ENCODE results near the gene MAU2.

MAU2 gene

GRCh38 chr19:19304186-19304965 is 16.3 kb upstream of the MAU2 start:
- H3K4me1 ChIP-seq (ENCODE audit: insufficient read depth, low read length, severe bottlenecking), result no peaks in the 10 kb centered on the region
- H3K9me2 ChIP-seq (ENCODE audit: low read depth, low read length), result no peaks in the 10 kb centered on the region
- H2AFZ ChIP-seq (ENCODE audit: low read length), result no peak overlapping the region
- no peaks in the 10 kb centered on the region for H3K9me3 ChIP-seq (ENCODE audit: low read length)
- no peak overlapping the region for H3K9ac ChIP-seq (ENCODE audit: low read length)
- no peaks in the 10 kb centered on the region for H4K20me1 ChIP-seq (ENCODE audit: insufficient read depth, low read length)
- H3K27ac ChIP-seq (ENCODE audit: low read depth, low read length, poor library complexity, severe bottlenecking), result no peak overlapping the region
- no peaks in the 10 kb centered on the region for H3K79me2 ChIP-seq (ENCODE audit: insufficient read depth, low read length)
- no peak for TF ChIP-seq EZH2 (IDR thresholded peaks at IDR 0.05; ENCODE audit: borderline replicate concordance, low read length)
- TF ChIP-seq, protein P1, sequence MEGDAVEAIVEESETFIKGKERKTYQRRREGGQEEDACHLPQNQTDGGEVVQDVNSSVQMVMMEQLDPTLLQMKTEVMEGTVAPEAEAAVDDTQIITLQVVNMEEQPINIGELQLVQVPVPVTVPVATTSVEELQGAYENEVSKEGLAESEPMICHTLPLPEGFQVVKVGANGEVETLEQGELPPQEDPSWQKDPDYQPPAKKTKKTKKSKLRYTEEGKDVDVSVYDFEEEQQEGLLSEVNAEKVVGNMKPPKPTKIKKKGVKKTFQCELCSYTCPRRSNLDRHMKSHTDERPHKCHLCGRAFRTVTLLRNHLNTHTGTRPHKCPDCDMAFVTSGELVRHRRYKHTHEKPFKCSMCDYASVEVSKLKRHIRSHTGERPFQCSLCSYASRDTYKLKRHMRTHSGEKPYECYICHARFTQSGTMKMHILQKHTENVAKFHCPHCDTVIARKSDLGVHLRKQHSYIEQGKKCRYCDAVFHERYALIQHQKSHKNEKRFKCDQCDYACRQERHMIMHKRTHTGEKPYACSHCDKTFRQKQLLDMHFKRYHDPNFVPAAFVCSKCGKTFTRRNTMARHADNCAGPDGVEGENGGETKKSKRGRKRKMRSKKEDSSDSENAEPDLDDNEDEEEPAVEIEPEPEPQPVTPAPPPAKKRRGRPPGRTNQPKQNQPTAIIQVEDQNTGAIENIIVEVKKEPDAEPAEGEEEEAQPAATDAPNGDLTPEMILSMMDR (IDR thresholded peaks at IDR 0.05; ENCODE audit: low read length), result no peak
- H3F3A ChIP-seq (ENCODE audit: insufficient read depth, low read length), result no peaks in the 10 kb centered on the region
- no peak overlapping the region for H3K4me2 ChIP-seq (ENCODE audit: low read length)
- H3K36me3 ChIP-seq (ENCODE audit: insufficient read depth, low read length), result peaks cover 77% of the 10 kb centered on the region
- no peak overlapping the region for H3K4me3 ChIP-seq (ENCODE audit: low read depth, low read length, poor library complexity, severe bottlenecking)
- no peaks in the 10 kb centered on the region for H3K27me3 ChIP-seq (ENCODE audit: insufficient read depth, low read length)

DNA sequence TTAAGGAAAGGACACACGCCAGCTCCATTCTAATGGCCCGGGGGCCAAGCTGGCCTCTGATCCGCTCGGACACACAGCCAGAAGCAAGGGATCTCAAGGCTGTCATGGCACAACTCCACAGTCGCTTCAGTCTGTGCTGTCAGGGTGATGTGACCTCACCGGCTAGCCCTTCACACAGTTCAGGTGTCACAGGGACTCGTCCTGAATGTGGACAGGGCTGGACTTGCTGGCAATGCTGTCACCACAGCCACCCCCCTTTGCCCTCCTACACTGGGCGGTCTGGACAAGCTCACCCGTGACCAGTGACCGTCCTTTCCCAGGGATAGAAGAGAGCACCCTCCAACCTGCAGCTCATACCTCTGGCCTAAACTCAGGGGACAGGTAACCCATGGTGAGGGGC is 15.6 kb upstream of the MAU2 start:
- Histone ChIP-seq H3K9me3 (ENCODE audit: low read length) (no peaks in the 10 kb centered on the region), H3K4me2 (ENCODE audit: low read length) (no peak overlapping the region), H3K9me2 (ENCODE audit: low read depth, low read length) (no peaks in the 10 kb centered on the region), H3K9ac (ENCODE audit: low read length) (no peak overlapping the region), H3K79me2 (ENCODE audit: insufficient read depth, low read length) (no peaks in the 10 kb centered on the region), H3K4me3 (ENCODE audit: low read depth, low read length, poor library complexity, severe bottlenecking) (no peak overlapping the region), H3K4me1 (ENCODE audit: insufficient read depth, low read length, severe bottlenecking) (no peaks in the 10 kb centered on the region), H3K27me3 (ENCODE audit: insufficient read depth, low read length) (no peaks in the 10 kb centered on the region), H2AFZ (ENCODE audit: low read length) (no peak overlapping the region), H3K27ac (ENCODE audit: low read depth, low read length, poor library complexity, severe bottlenecking) (no peak overlapping the region), H3K36me3 (ENCODE audit: insufficient read depth, low read length) (peaks cover 81% of the 10 kb centered on the region), H4K20me1 (ENCODE audit: insufficient read depth, low read length) (no peaks in the 10 kb centered on the region), H3F3A (ENCODE audit: insufficient read depth, low read length) (no peaks in the 10 kb centered on the region)
- no peak for TF ChIP-seq EZH2 (IDR thresholded peaks at IDR 0.05; ENCODE audit: borderline replicate concordance, low read length)
- TF ChIP-seq, protein P1 (IDR thresholded peaks at IDR 0.05; ENCODE audit: low read length), result no peak

DNA sequence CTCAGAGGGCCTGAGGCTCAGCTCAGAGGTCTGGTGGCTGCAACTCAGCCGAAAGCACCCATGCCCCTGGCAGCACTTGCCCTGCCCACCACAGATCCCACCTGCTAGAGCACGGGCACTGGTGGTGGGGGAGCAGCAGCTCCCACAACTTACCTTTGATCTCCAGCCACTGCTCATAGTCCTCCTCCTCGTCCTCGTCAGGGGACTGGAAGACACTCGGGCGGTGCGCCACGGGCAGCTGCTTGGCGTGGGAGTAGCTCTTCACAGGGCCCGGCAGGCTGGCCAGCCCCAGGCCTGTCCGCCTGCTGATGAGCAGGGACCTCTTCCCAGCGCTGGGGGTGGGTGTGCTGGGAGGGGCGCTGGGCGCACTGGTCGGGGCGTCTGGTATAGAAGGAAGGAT is 14.9 kb upstream of the MAU2 start:
- H4K20me1 ChIP-seq (ENCODE audit: insufficient read depth, low read length), result no peaks in the 10 kb centered on the region
- no peaks in the 10 kb centered on the region for H3F3A ChIP-seq (ENCODE audit: insufficient read depth, low read length)
- no peaks in the 10 kb centered on the region for H3K4me1 ChIP-seq (ENCODE audit: insufficient read depth, low read length, severe bottlenecking)
- H3K36me3 ChIP-seq (ENCODE audit: insufficient read depth, low read length), result peaks cover 87% of the 10 kb centered on the region
- no peaks in the 10 kb centered on the region for H3K27me3 ChIP-seq (ENCODE audit: insufficient read depth, low read length)
- no peaks in the 10 kb centered on the region for H3K9me2 ChIP-seq (ENCODE audit: low read depth, low read length)
- TF ChIP-seq, protein P1 (IDR thresholded peaks at IDR 0.05; ENCODE audit: low read length), result no peak
- no peak for TF ChIP-seq EZH2 (IDR thresholded peaks at IDR 0.05; ENCODE audit: borderline replicate concordance, low read length)
- no peak overlapping the region for H3K4me3 ChIP-seq (ENCODE audit: low read depth, low read length, poor library complexity, severe bottlenecking)
- no peak overlapping the region for H3K9ac ChIP-seq (ENCODE audit: low read length)
- H3K79me2 ChIP-seq (ENCODE audit: insufficient read depth, low read length), result no peaks in the 10 kb centered on the region
- H2AFZ ChIP-seq (ENCODE audit: low read length), result no peak overlapping the region
- no peak overlapping the region for H3K4me2 ChIP-seq (ENCODE audit: low read length)
- no peak overlapping the region for H3K27ac ChIP-seq (ENCODE audit: low read depth, low read length, poor library complexity, severe bottlenecking)
- no peaks in the 10 kb centered on the region for H3K9me3 ChIP-seq (ENCODE audit: low read length)
